ENCODE measurements around the gene TEC.

The TEC gene

GRCh38 chr4:48180234-48180633 is 89.4 kb downstream of the TEC start:
- no peak overlapping the region for H3K4me3 ChIP-seq (replicated peaks; ENCODE audit: low read depth, low read length)
- TF ChIP-seq CTCF (IDR thresholded peaks at IDR 0.05; ENCODE audit: low read length, missing control alignments), result no peak
- DNase-seq (ENCODE audit: low read depth), result peak; percentile 11

GRCh38 chr4:48178931-48179330 is 90.7 kb downstream of the TEC start:
- no peak for TF ChIP-seq CTCF (IDR thresholded peaks at IDR 0.05; ENCODE audit: low read length, missing control alignments)
- H3K4me3 ChIP-seq (replicated peaks; ENCODE audit: low read depth, low read length), result no peak overlapping the region
- DNase-seq (ENCODE audit: low read depth), result no peak

DNA sequence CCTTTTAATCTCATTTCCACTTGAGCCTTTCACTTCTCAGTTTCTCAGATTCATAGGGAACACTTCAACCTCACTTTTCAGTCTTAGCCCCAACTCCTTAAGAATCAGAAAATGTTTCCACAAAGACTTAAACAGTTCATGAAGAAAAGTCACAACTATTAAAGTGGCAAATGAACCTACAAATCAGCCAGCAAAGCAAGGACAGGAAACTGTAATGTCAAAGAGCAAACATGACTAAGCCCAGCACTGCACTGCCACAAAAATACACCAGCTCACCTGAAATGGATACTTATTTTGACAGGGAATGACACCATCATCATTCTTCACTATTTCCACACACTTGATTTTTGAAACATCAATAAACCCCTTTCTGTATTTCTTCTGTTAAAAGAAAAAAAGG is 93.8 kb downstream of the TEC start:
- no peak for TF ChIP-seq CTCF (IDR thresholded peaks at IDR 0.05; ENCODE audit: low read length, missing control alignments)
- no peak for DNase-seq (ENCODE audit: low read depth)
- H3K4me3 ChIP-seq (replicated peaks; ENCODE audit: low read depth, low read length), result no peak overlapping the region

- TF ChIP-seq CTCF (IDR thresholded peaks at IDR 0.05; ENCODE audit: low read length, missing control alignments), result no peak
- H3K4me3 ChIP-seq (replicated peaks; ENCODE audit: low read depth, low read length), result no peak overlapping the region
- no peak for DNase-seq (ENCODE audit: low read depth)
Measured at GRCh38 chr4:48175328-48175727, 94.3 kb downstream of the TEC start.

GRCh38 chr4:48173056-48173991 is 96.3 kb downstream of the TEC start:
- DNase-seq (ENCODE audit: low read depth), result peak; percentile 65
- no peak for TF ChIP-seq CTCF (IDR thresholded peaks at IDR 0.05; ENCODE audit: low read length, missing control alignments)
- H3K4me3 ChIP-seq (replicated peaks; ENCODE audit: low read depth, low read length), result no peak overlapping the region

DNA sequence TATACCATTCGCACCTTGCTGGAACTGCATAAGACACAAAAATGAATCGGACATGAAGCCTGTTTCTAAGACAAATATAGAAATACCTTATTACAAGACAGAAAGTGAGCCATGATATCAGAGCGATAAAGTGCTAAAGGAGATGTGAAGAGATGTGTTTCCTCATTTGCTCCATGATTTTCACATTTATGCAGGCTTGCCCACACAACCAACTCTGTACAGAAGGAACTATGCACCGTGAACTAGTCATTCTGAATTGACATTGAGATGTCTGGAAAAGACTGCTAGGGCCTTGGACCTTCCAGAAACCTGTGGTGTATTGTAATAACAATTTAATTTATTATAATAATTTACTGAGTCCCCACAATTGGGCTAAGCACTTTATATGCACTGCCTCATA is 97.0 kb downstream of the TEC start:
- DNase-seq (ENCODE audit: low read depth), result no peak
- H3K4me3 ChIP-seq (replicated peaks; ENCODE audit: low read depth, low read length), result no peak overlapping the region
- TF ChIP-seq CTCF (IDR thresholded peaks at IDR 0.05; ENCODE audit: low read length, missing control alignments), result no peak

GRCh38 chr4:48169636-48170035 is 100.0 kb downstream of the TEC start:
- TF ChIP-seq CTCF (IDR thresholded peaks at IDR 0.05; ENCODE audit: low read length, missing control alignments), result no peak
- no peak for DNase-seq (ENCODE audit: low read depth)
- no peak overlapping the region for H3K4me3 ChIP-seq (replicated peaks; ENCODE audit: low read depth, low read length)
